ENCODE results near the gene KIF17.

The KIF17 gene

DNA sequence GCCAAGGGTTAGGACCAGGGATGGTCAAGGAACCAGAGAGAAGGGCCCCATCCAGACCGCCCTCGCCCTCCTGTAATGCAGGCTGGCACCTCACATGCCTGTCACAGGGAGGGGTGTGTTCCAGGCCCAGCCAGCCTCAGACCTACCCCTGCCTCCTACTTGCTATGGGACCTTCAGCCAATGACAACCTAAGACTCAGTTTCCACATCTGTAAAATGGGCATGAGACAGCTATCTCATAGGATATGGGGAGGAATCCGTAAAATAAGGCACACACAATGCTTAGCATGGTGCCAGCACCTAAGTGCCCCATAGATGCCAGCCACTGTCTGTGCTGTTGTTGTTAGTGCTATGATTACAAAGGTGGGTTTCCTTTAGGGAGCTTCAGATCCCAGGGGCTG is 7.9 kb downstream of the KIF17 start:
- no peak for DNase-seq

DNA sequence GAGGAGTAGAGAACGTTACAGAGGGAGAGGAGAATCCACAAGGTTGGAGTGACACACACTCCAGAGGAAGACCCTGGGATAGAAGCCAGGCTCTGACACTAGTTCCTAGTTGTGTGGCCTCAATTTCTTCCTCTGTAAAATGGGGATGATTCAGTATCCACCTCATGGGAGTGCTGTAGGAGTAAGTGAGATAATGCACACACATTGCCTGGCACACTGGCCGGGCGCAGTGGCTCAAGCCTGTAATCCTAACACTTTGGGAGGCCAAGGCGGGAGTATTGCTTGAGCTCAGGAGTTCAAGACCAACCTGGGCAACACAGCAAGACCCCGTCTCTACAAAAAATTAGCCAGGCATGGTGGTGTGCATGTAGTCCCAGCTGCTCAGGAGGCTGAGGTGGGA is 8.9 kb downstream of the KIF17 start:
- no peak for DNase-seq

DNA sequence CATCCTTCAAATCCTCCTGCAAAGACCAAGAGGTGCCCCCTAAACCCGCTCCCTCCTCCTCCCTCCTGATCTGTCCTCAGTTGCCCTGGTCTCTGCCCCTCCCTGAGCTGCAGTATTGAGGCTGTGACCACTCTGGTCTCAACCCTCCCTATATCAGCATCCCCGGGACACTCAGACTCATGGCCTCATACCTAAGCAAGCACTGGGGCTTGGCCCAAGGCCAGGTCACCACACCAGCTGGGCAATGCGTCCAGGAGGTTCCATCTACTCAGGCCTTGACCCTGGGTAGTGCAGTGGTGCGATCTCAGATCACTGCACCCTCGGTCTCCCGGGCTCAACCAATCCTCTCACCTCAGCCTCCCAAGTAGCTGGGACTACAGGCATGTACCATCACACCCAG is 9.8 kb downstream of the KIF17 start:
- no peak for DNase-seq

DNA sequence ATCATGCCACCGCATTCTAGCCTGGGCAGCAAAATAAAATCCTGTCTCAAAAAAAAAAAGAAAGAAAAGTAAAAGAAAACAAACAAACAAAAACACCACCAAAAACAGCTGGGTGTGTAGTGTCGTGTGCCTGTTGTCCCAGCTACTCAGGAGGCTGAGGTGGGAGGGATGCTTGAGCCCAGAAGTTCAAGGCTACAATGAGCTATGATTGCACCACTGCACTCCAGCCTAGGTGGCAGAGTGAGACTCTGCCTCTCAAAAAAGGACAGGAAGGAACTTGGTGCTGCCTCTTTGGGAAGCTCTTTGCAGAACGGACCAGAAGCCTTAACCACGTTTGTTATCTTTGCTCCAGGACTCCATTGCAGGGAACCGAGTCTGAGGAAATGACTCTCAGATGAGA is 11.0 kb downstream of the KIF17 start:
- DNase-seq = no peak

DNA sequence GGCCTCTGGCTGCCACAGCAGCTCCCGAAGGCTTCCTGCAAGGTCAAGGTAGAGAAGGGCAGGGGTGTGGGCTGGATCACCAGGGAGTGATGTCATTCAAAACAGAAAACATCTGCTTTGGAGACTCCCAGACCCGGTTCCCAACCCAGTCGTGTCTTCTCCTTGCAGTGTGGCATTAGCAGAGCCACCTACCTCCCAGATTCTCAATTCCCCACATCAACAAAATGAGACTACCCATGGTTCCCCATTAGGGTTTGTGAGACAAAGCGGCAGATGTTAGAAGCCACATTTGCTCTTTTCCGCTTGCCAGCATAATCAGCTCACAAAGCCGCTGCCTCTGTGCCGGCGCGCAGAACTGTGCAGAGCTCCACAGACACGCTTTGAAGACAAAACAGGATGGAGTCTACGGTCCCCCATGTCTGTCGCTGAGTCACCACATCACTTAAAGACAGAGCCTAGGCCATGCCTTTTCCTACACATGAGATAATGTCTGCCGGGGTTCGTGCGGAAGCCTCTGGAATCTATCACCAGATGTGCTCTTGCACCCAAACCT is 12.5 kb downstream of the KIF17 start:
- DNase-seq = no peak

DNA sequence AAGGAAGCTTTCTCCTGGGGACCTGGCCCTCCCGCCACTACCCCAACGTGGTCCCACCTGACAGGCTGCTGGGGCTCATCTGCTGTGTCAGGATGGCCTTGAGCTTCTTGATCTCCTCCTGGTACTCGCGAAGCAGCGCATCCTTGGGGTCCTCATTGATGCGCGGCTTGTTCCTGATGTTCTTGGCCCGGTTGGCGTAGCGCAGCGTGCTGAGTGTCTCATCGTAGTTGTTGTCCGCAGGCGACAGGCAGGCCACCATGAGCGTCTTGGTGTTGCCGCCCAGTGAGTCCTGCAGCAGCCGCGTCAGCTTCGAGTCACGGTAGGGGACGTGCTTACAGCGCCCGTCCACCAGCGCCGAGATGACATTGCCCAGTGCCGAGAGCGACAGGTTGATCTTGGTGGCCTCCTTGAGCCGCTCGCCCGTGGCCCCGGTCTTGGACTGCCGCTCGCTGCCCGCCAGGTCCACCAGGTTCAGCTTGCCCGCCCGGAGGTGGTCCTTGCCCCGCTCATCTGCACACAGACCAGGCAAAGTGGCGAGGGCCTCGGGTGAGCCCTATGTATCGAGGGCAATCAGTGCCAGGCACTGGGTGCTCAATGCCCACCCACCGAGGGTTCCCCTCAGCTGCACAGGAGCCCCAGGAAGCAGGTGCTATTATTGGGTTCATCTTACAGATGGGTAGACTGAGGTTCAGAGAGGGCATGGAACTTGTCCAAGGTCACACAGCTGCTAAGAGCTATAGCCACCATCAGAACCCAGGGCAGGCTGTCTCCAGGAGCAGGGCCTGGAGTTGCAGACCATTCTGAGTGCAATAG is 13.2 kb downstream of the KIF17 start:
- no peak for DNase-seq

DNA sequence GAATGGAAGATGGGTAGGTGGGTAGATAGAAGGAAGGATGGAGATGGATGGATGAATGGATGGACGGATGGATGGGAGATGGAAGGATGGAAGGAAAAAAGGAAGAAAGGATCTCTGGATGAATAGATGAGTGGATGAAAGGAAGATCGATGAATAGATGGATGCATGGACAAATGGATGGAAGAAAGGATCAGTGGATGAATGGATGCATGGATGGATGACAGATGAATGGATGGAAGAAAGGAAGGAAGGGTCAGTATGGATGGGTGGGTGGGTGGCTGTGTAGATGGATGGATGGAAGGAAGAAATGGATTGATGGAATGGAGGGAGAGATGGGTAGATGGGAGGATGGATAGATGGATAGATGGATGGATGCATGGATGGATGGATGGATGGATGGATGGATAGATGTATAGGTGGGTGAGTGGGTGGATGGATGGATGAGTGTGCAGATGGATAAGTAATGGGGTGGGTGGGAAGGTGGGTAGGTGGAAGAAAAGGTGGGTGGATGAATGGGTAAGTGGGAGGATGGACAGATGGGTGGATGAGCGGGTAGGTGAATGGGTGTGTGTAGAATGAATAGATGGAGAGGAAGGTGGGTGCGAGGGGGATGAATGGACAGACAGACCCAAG is 14.6 kb downstream of the KIF17 start:
- no peak for DNase-seq

DNA sequence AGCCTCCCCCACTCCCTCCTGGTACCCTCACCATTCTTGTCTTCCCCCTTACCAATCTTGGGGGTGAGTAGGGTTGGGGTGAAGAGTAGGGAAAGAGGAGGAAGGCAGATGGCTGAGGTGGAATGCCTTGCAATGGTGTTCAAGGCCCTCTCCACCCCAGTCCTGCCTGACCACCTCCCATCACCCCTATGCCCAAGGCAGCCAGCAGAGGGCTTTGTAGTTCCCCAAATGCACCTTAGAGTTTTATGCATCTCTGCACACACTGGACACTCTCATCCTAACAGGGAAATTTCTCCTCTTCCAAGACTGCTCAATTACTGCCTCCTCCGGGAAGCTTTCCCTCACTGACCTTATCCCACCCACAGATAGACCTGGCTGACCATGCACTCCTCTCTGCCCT is 15.4 kb downstream of the KIF17 start:
- no peak for DNase-seq

DNA sequence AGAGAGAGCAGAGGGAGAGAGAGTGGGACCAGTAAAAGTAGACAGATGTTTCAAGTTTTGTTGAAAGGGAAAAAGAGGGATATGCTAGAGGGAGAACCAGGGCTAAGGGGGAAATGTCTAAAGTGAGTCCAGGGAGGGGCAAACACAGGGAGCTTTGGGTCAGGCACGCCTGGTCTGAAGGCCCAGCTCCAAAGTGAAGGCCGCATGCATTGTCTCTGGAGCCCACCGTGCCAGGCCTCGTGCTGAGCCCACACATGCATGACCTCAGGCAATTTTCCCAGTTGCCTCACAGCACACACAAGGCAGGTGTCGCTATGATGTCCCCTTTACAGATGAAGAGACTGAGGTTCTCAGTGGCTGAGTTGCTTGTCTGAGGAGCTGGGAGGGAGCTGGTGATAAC is 16.0 kb downstream of the KIF17 start:
- no peak for DNase-seq

DNA sequence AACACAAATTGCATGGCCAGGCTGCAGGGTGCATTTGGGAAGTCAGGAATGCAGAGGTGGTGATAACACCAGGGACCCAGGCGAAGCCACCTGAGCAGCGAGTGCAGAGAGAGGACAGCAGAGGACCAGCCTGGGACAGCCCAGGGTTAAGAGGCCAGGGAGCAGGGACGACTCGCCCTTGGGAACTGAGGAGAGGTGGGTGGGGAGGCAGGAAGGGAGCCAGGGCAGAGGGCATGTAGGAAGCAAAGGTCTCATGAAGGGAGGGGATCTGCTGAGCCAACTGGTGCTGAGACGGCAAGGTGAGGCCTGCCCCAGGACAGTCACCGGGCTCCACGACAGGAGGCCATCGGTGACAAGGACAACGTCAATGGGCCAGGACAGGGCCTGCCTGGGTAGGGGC is 16.4 kb downstream of the KIF17 start:
- DNase-seq = no peak

DNA sequence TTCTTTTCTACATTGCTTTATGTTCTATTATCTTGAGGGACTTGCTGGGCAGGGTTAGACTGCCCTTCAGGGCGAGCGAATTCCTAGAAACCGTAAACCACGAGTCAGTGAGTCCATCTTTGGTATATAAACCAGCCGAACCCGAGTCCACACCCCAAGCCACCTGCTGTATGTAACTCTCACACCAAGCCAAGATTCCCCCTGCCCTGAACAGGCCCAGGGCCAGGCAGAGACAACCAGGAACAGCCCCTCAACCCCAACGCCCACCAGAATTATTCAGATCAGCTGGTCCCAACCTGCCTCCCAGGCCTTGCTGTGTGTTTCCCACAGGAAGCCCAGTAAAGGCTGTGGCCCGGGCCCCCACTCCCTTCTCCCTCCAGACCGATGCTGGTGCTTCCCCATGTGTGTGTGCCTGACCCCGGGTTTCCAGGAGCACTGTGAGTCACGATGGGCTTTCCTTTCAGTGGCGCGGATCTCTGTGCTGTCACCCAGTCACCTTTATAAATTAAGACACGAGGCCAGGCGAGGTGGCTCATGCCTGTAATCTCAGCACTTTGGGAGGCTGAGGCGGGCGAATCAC is 17.1 kb downstream of the KIF17 start:
- no peak for DNase-seq

DNA sequence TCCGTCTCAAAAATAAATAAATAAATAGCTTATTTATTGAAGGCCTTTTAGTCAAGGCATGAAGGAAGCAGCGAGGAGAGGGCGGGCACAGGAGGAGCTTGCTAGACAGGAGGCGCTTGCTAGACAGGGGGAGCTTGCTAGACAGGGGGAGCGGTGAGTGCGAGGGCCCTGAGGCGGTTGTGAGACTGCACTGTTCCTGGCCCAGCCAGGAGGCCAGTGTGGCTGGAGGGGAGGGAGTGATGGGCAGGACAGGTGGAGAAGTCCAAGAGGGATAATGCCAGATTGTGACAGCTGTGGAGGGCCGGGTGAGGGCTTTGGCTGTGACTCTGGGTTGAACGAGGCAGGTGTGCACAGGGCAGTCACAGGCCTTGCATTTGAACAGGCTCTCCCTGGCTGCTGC is 18.2 kb downstream of the KIF17 start:
- DNase-seq = no peak

DNA sequence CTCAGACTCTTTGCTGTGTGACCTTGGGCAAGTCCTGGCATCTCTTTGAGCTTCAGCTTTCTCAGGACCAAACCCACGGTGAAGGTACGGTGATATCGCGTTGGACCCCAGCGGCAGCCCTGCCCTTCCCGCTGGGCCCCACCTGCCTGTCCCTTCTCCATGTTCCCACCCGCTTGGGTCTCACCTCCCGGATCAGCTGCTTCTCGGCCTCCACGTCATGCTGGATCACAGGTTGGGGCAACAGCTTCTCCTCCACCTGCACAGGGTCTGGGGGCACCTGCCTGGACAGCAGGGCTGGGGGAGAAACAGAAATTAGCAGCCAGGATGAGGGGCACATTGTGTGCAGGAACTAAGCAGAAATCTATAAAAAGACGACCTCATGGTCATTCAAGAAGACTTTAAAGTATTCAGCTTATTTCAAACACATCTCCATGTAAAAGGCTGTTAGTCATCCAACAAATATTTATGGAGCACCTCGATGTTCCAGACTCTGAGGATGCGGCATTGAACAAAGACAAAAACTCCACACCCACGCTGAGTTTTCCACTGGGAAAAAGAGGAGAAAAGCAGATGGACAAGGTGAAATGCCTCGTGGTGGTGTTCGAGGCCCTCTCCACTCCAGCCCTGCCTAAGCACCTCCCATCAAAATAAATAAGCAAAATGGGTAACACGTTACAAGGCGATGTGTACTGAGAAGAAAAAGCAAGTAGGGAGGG is 19.5 kb downstream of the KIF17 start:
- no peak for DNase-seq

DNA sequence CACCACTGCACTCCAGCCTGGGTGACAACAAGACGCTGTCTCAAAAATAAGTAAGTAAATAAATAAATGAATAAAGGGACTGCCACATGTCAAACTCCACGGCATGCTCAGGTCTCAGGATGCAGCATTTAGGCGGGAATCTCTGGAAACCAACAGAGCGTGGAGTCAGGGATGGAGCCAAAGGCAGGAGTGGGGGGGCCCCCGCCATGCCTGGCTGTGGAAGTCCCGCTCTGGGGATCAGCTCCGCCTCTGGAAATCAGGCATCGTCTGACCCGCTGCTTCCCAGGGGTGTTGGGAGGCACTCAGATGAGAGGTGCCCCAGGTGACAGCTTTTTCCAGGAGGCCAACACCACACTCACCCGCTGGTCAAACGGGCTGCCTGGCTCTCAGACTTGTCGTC is 20.2 kb downstream of the KIF17 start:
- no peak for DNase-seq

DNA sequence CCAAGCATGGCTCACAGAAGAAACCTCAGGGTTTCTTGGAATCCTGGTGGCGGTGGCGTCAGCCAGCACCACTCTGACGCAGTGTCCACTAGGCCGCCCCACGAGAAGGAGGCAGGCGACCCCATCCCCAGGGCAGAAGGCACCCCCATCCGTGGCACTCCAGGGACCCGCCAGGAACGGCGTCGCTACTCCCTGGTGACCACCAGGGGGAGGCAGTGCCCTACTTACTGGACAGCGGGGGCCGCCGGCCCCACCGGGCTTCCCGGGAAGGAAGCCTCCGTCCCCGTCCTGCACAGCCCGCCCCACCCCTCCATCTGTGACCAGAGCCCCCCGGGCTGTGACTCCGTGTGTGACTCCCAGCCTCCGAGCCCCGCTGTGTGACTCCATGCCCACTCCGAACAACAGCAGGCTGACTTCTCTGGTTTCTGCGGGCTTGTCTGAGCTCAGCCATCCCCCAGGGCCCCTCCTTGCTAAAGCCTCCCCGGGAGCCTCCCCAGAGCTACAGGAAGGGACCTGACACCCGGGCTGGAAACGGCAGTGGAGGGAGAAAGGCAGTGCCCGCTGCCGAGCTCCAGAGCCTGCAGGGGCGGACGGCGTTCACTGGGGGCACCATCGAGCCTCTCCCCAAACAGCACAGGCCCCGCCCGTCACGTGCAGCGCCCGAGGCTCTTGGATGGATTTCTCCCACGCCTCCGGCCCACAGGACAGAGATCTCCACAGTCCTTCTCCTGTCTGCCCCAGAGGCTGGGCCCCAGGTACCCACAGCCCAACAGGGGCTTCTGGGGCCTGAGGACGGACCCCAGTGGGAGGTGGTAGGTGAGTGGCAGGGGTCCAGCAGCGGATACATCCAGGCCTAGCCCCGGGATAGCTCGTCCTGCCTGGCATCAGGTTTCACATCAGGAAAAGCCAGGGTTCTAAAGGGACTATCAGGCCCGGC is 21.1 kb downstream of the KIF17 start:
- DNase-seq = peak; percentile 84

DNA sequence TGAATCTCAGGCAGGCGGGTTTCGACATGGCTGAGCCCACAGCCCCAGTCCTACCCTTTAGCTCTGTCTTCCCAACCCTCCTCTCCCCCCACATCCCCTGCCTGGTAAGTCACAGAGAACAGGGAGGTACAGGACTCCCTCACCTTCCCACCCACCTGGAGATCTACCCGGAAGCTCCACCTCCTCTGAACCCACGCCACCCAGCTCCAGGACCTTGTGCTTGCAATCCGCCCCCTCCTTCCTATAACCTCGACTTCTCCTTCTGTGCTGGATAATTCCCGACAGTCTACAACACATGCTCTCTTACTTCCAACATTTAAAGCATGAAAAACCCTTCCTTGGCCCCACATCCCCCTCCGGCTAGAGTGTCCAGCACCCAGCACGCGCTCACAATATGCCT is 22.3 kb downstream of the KIF17 start:
- no peak for DNase-seq

DNA sequence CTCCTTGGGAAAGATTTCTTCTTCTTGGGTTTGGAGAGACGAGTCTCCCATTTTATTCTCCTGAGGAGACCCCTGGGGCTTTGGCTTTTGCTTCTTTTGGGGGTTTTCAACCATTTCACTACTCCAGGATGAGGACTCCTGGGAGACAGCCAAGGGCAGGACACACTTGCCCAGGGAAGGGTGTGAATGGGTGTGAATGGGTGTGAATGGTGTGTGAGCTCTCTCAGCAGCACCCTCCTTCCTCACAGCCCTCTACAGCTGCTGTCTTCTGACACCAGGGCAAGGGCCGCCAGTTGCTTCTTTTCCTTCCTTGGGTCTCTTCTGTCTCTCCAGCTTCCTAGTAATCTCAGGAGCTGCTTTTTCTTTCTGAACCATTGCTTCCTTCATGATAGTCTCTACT is 24.2 kb downstream of the KIF17 start:
- DNase-seq = no peak

DNA sequence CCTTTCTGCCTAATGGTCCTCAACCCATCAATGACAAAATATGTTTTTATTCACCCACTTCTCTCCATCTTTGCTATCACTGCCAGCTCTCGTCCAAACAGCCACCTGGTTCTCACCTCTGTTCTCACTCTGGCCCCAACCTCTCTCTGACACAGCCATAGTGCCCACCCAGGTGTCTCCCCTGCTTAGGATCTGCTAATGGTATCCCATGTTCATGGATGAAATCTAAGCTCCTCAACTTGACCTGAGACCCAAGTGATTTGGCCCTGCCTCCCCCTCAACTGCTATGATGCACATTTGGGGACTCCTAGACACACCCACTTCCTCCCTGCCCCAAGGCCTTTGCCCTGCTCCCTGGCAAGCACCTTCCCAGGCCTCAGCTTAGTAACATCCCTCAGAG is 25.9 kb downstream of the KIF17 start:
- no peak for DNase-seq

DNA sequence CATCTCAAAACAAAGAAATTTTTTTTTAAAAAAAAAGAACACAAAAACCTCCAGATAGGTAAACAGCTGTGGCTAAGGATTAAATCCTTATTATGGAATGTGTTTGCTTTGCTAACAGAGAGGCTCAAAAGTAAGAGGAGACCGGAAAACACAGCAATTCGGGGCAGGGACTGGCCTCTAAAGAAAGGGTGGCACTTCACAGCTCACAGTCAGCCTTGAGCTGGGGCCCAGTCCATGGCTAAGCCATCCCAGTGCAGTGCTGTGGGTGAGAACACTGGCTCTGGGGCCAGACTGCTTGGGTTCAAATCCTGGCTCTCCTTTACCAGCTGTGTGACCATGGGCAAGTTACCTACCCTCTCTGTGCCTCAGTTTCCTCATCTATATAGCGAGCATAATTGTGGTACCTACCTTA is 28.2 kb downstream of the KIF17 start:
- DNase-seq = no peak

DNA sequence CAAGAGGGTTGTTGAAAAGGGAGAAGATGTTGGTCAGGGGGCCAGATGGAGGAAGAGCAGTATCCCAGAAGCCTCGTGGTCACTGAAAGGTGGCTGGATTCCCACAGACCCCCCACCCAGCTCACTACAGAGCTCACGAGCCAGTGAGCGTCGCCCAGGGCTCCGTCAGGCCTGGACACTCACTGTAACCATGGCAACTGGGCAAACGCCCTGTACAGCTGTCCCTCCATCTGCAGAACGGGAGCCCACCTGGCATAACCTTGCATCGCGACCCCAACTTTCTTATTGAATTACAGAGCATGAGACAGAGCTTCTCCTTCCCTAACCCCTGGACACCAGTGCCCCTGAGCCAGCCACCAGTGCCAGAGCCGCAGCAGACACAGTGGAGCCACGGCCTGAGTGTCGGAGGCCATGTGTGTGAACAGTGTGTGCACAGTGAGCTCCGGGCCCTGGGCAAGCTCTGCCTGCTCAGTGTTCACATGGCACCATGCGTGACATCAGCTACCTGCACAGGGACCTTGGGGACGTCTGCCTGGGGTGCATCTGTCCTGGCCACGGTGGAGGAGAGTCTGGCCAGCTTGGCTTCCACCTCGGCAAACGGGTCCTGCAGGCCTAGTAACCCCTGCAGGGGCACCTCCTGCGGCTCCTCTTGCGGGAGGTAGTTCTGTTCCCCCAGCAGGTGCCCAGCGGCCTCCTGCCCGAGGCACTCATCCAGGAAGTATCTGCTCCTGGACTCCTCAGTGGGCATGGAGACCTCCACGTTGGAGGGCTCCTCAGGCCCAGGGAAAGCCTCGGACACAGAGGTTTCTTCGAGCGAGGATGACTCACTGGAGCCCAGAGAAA is 30.7 kb downstream of the KIF17 start:
- DNase-seq = no peak

DNA sequence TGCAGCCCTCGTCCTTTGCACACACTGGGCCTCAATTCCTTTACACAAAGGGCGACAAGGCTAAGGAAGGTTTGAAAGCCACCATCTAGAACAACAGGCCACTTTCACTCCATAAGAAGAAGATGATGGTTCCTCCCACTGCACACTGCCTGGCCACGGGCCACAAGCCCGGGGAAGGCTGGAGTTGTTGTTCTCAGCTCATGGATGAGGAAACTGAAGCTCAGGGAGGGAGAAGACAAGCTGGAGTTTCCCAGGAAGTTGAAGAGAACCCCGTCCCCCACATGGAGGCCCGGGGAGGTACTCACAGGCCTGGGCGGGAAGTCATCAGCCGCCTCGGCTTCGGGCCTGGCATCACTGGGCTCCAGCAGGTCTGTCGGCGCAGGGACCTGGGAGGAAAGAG is 32.1 kb downstream of the KIF17 start:
- DNase-seq = peak; percentile 46
